Neural progenitor cell (in vitro differentiated cells): ENCODE measurements around the gene CIB1. TPM values are rescaled to one million over a fixed set of nuclear protein-coding genes. Genes with fewer than 3 reads are reported as not detected.
A peak's percentile ranks its signal among the peaks of the same experiment; 100 is the strongest.

Experiments used
- DNase-seq: peaks from one replicate; pipeline ENCODE4 v3.0.0-alpha.2; 2016; ENCODE audit warnings: low spot score
- H2AFZ ChIP-seq: fragments of 200-600 bp; sonication (generic); replicated peaks from 2 replicates; pipeline ENCODE4 v1.6.1; 2016; ENCODE audit warnings: antibody characterized with exemption
- H3F3A ChIP-seq: fragments of 200-600 bp; sonication (generic); 2 replicates; pipeline ENCODE4 v1.6.1; 2016; ENCODE audit warnings: antibody characterized with exemption, low read depth
- H3K27ac ChIP-seq: fragments of 200-600 bp; sonication (generic); 2 replicates; pipeline ENCODE4 v1.5.1; 2016; ENCODE audit warnings: mild to moderate bottlenecking
- H3K27me3 ChIP-seq: fragments of 200-600 bp; sonication (generic); 2 replicates; pipeline ENCODE4 v1.6.1; 2016; ENCODE audit warnings: mild to moderate bottlenecking, moderate library complexity
- H3K36me3 ChIP-seq: fragments of 200-600 bp; sonication (generic); 2 replicates; pipeline ENCODE4 v1.5.1; 2016
- H3K4me1 ChIP-seq: fragments of 200-600 bp; sonication (generic); 2 replicates; pipeline ENCODE4 v1.6.1; 2016; ENCODE audit warnings: mixed run types
- H3K4me2 ChIP-seq: fragments of 200-600 bp; sonication (generic); 2 replicates; pipeline ENCODE4 v1.6.1; 2016
- H3K4me3 ChIP-seq: fragments of 200-600 bp; sonication (generic); 2 replicates; pipeline ENCODE4 v1.5.1; 2016
- H3K79me2 ChIP-seq: fragments of 200-600 bp; sonication (generic); 2 replicates; pipeline ENCODE4 v1.6.1; 2016; ENCODE audit warnings: low read depth
- H3K9ac ChIP-seq: fragments of 200-600 bp; sonication (generic); 2 replicates; pipeline ENCODE4 v1.6.1; 2016
- H3K9me3 ChIP-seq: fragments of 200-600 bp; sonication (generic); 2 replicates; pipeline ENCODE4 v1.5.1; 2016; ENCODE audit warnings: low read depth
- H4K20me1 ChIP-seq: fragments of 200-600 bp; sonication (generic); 2 replicates; pipeline ENCODE4 v1.6.1; 2016; ENCODE audit warnings: low read depth
- H3K27ac Mint-ChIP-seq: 3 replicates; pipeline ENCODE4 v1.8.0; 2021; ENCODE audit warnings: mixed read lengths
- H3K27me3 Mint-ChIP-seq: 2 replicates; pipeline ENCODE4 v1.8.0; 2022; ENCODE audit warnings: low read depth, mild to moderate bottlenecking, inconsistent platforms, moderate library complexity, mixed read lengths; ENCODE audit not compliant: insufficient read depth
- H3K36me3 Mint-ChIP-seq: 3 replicates; pipeline ENCODE4 v1.8.0; 2021; ENCODE audit warnings: mixed read lengths
- H3K4me1 Mint-ChIP-seq: 3 replicates; pipeline ENCODE4 v1.8.0; 2021; ENCODE audit warnings: mixed read lengths
- H3K4me3 Mint-ChIP-seq: 3 replicates; pipeline ENCODE4 v1.8.0; 2021; ENCODE audit warnings: mild to moderate bottlenecking, moderate library complexity, mixed read lengths
- H3K9me3 Mint-ChIP-seq: 3 replicates; pipeline ENCODE4 v1.8.0; 2020; ENCODE audit warnings: mixed read lengths
- CTCF ChIP-seq: fragments of 200-600 bp; sonication (generic); IDR thresholded peaks from 2 replicates; pipeline ENCODE4 v1.5.1; 2017; ENCODE audit warnings: antibody characterized with exemption, mild to moderate bottlenecking
- EZH2 ChIP-seq: fragments of 200-600 bp; sonication (generic); IDR thresholded peaks from 2 replicates; pipeline ENCODE4 v1.6.1; 2017; ENCODE audit warnings: antibody characterized with exemption, mild to moderate bottlenecking, moderate library complexity
- EZH2phosphoT487 ChIP-seq: fragments of 200-600 bp; sonication (generic); IDR thresholded peaks from 2 replicates; pipeline ENCODE4 v1.6.1; 2017; ENCODE audit warnings: antibody characterized with exemption
- total RNA-seq: library from RNA; depleted of rRNA; stranded (reverse); fragments of >200 nt; gene quantifications from 2 replicates; pipeline ENCODE4 v1.2.3, GENCODE V29; 2015; ENCODE audit warnings: low replicate concordance

CIB1 gene
- total RNA-seq, 1 donor from 2014 or later: 5.2 TPM

GRCh38 chr15:90248789-90249202, 15.1 kb upstream of the CIB1 start:
- peaks cover 3% of the 10 kb centered on the region for H3K27me3 Mint-ChIP-seq
- Histone ChIP-seq H2AFZ (no peak overlapping the region), H4K20me1 (no peaks in the 10 kb centered on the region), H3K79me2 (no peaks in the 10 kb centered on the region), H3K36me3 (no peaks in the 10 kb centered on the region), H3K27ac (no peak overlapping the region), H3K4me3 (no peak overlapping the region), H3K9me3 (no peaks in the 10 kb centered on the region), H3K4me1 (no peaks in the 10 kb centered on the region), H3K9ac (no peak overlapping the region), H3K4me2 (peak overlapping the region; percentile 97), H3K27me3 (peaks cover 15% of the 10 kb centered on the region), H3F3A (no peaks in the 10 kb centered on the region)
- DNase-seq: no peak
- TF ChIP-seq EZH2phosphoT487: no peak
- H3K4me3 Mint-ChIP-seq: peak overlapping the region; percentile 83
- peak overlapping the region; percentile 2 for H3K27ac Mint-ChIP-seq
- no peaks in the 10 kb centered on the region for H3K9me3 Mint-ChIP-seq
- H3K4me1 Mint-ChIP-seq: peaks cover 7% of the 10 kb centered on the region
- no peaks in the 10 kb centered on the region for H3K36me3 Mint-ChIP-seq

GRCh38 chr15:90243943-90244639, 10.3 kb upstream of the CIB1 start:
- H3K4me3 Mint-ChIP-seq: no peak overlapping the region
- TF ChIP-seq EZH2 (no peak), CTCF (no peak), EZH2phosphoT487 (no peak)
- H3K4me3 ChIP-seq: no peak overlapping the region
- H3K27me3 Mint-ChIP-seq: peaks cover 2% of the 10 kb centered on the region
- H4K20me1 ChIP-seq: no peaks in the 10 kb centered on the region
- DNase-seq: no peak
- H3K4me1 Mint-ChIP-seq: peaks cover 2% of the 10 kb centered on the region
- no peaks in the 10 kb centered on the region for H3K9me3 Mint-ChIP-seq
- no peaks in the 10 kb centered on the region for H3K36me3 ChIP-seq
- H3F3A ChIP-seq: no peaks in the 10 kb centered on the region
- no peaks in the 10 kb centered on the region for H3K36me3 Mint-ChIP-seq
- no peak overlapping the region for H3K9ac ChIP-seq
- no peak overlapping the region for H2AFZ ChIP-seq
- H3K27ac Mint-ChIP-seq: no peak overlapping the region
- H3K27me3 ChIP-seq: no peaks in the 10 kb centered on the region
- H3K4me2 ChIP-seq: no peak overlapping the region
- H3K4me1 ChIP-seq: no peaks in the 10 kb centered on the region
- no peaks in the 10 kb centered on the region for H3K79me2 ChIP-seq
- no peaks in the 10 kb centered on the region for H3K9me3 ChIP-seq
- H3K27ac ChIP-seq: no peak overlapping the region

- H3K27ac ChIP-seq: no peak overlapping the region
- Mint-ChIP-seq H3K36me3 (peaks cover 4% of the 10 kb centered on the region), H3K27ac (no peak overlapping the region), H3K27me3 (peaks cover 2% of the 10 kb centered on the region), H3K4me1 (peaks cover 2% of the 10 kb centered on the region), H3K9me3 (no peaks in the 10 kb centered on the region), H3K4me3 (no peak overlapping the region)
- no peaks in the 10 kb centered on the region for H3K79me2 ChIP-seq
- no peaks in the 10 kb centered on the region for H4K20me1 ChIP-seq
- no peaks in the 10 kb centered on the region for H3K9me3 ChIP-seq
- no peaks in the 10 kb centered on the region for H3K27me3 ChIP-seq
- H3F3A ChIP-seq: no peaks in the 10 kb centered on the region
- no peak overlapping the region for H3K4me2 ChIP-seq
- no peak overlapping the region for H3K9ac ChIP-seq
- TF ChIP-seq CTCF (no peak), EZH2 (no peak), EZH2phosphoT487 (no peak)
- H3K4me3 ChIP-seq: no peak overlapping the region
- no peaks in the 10 kb centered on the region for H3K36me3 ChIP-seq
- no peak overlapping the region for H2AFZ ChIP-seq
- no peak for DNase-seq
- no peaks in the 10 kb centered on the region for H3K4me1 ChIP-seq
Measured at GRCh38 chr15:90241343-90242192, 7.8 kb upstream of the CIB1 start.

- H3K79me2 ChIP-seq: no peaks in the 10 kb centered on the region
- Mint-ChIP-seq H3K36me3 (peaks cover 4% of the 10 kb centered on the region), H3K9me3 (no peaks in the 10 kb centered on the region), H3K4me1 (no peaks in the 10 kb centered on the region), H3K4me3 (no peak overlapping the region), H3K27ac (no peak overlapping the region), H3K27me3 (peaks cover 2% of the 10 kb centered on the region)
- H3K36me3 ChIP-seq: no peaks in the 10 kb centered on the region
- H3K9ac ChIP-seq: no peak overlapping the region
- no peak for TF ChIP-seq EZH2
- TF ChIP-seq CTCF: no peak
- no peak for TF ChIP-seq EZH2phosphoT487
- no peak for DNase-seq
- no peaks in the 10 kb centered on the region for H3K27me3 ChIP-seq
- no peak overlapping the region for H3K4me2 ChIP-seq
- H3K4me1 ChIP-seq: no peaks in the 10 kb centered on the region
- no peak overlapping the region for H2AFZ ChIP-seq
- no peak overlapping the region for H3K4me3 ChIP-seq
- H3K9me3 ChIP-seq: no peaks in the 10 kb centered on the region
- H3K27ac ChIP-seq: no peak overlapping the region
- no peaks in the 10 kb centered on the region for H3F3A ChIP-seq
- no peaks in the 10 kb centered on the region for H4K20me1 ChIP-seq
Measured at GRCh38 chr15:90240856-90241255, 7.1 kb upstream of the CIB1 start.
